Measurements from ENCODE around the gene UGT1A8.

- TF ChIP-seq SMC3 (IDR thresholded peaks at IDR 0.05; ENCODE audit: low read depth, low read length): no peak
- TF ChIP-seq NRF1 (IDR thresholded peaks at IDR 0.05; ENCODE audit: low read depth, low read length): no peak
- no peak for TF ChIP-seq GABPA (IDR thresholded peaks at IDR 0.05; ENCODE audit: low read depth)
- no peak for TF ChIP-seq JUND (IDR thresholded peaks at IDR 0.05)
- TF ChIP-seq YY1 (IDR thresholded peaks at IDR 0.05; ENCODE audit: low read depth): no peak
- no peak for TF ChIP-seq CTCF (IDR thresholded peaks at IDR 0.05)
- no peak for TF ChIP-seq EZH2phosphoT487 (IDR thresholded peaks at IDR 0.05; ENCODE audit: borderline replicate concordance, low read depth)
- TF ChIP-seq CHD2 (IDR thresholded peaks at IDR 0.05; ENCODE audit: low read length, partially characterized antibody): no peak
- no peak for TF ChIP-seq POLR2AphosphoS5 (IDR thresholded peaks at IDR 0.05; ENCODE audit: low read depth, low read length)
- TF ChIP-seq EP300 (IDR thresholded peaks at IDR 0.05; ENCODE audit: borderline replicate concordance in 1 of 2, low read depth in 1 of 2, low read length in 1 of 2): no peak
- no peak for TF ChIP-seq RAD21 (IDR thresholded peaks at IDR 0.05; ENCODE audit: low read length)
- TF ChIP-seq NFIC (IDR thresholded peaks at IDR 0.05; ENCODE audit: borderline replicate concordance): no peak
- TF ChIP-seq MEF2A (IDR thresholded peaks at IDR 0.05; ENCODE audit: borderline replicate concordance, low read depth): no peak
Measured at GRCh38 chr2:233671290-233672161, 54.1 kb downstream of the UGT1A8 start, which contains the start of gene UGT1A9.

All from SK-N-SH (cell line).